HepG2 (cell line): ENCODE measurements around the gene LSM14B. TPM values are rescaled to one million over a fixed set of nuclear protein-coding genes. Genes with fewer than 3 reads are reported as not detected.

Experiments used
- ATF7 ChIP-seq, 2 experiments: fragments of 450-650 bp in 1 of 2; sonication (generic) in 1 of 2; formaldehyde crosslinking in 1 of 2; IDR thresholded peaks; 2 replicates each; pipeline versions ENCODE4 v1.4.0 to v1.6.1; 2016 to 2020; ENCODE audit warnings: antibody characterized with exemption in 1 of 2, mild to moderate bottlenecking in 1 of 2, missing genetic modification reagents in 1 of 2
- ESRRA ChIP-seq: sonication (generic); formaldehyde crosslinking; IDR thresholded peaks from 2 replicates; pipeline ENCODE4 v1.5.1; 2020; ENCODE audit warnings: mild to moderate bottlenecking, low read depth, missing genetic modification reagents
- RARG ChIP-seq: sonication (generic); formaldehyde crosslinking; IDR thresholded peaks from 2 replicates; pipeline ENCODE4 v1.4.0; 2020; ENCODE audit warnings: low read depth, mild to moderate bottlenecking, missing genetic modification reagents
- SMAD3 ChIP-seq: sonication (generic); formaldehyde crosslinking; IDR thresholded peaks from 2 replicates; pipeline ENCODE4 v1.4.0; 2020; ENCODE audit warnings: missing genetic modification reagents
- THAP8 ChIP-seq: sonication (generic); formaldehyde crosslinking; IDR thresholded peaks from 2 replicates; pipeline ENCODE4 v1.5.1; 2020; ENCODE audit warnings: missing genetic modification reagents, mild to moderate bottlenecking, borderline replicate concordance
- ZNF720 ChIP-seq: sonication (generic); formaldehyde crosslinking; IDR thresholded peaks from 2 replicates; pipeline ENCODE4 v1.4.0; 2020; ENCODE audit warnings: missing genetic modification reagents
- ZNF772 ChIP-seq: sonication (generic); formaldehyde crosslinking; IDR thresholded peaks from 2 replicates; pipeline ENCODE4 v1.5.0; 2020; ENCODE audit warnings: mild to moderate bottlenecking, missing genetic modification reagents
- ZNF850 ChIP-seq: sonication (generic); formaldehyde crosslinking; conservative IDR thresholded peaks from 2 replicates; pipeline ENCODE4 v1.9.0; 2021; ENCODE audit warnings: mild to moderate bottlenecking, missing genetic modification reagents
- ZUFSP ChIP-seq: sonication (generic); formaldehyde crosslinking; IDR thresholded peaks from 2 replicates; pipeline ENCODE4 v1.9.0; 2021; ENCODE audit warnings: missing genetic modification reagents, mild to moderate bottlenecking, borderline replicate concordance
- polyA plus RNA-seq, 8 experiments: library from polyadenylated mRNA; depleted of rRNA in 3 of 8; stranded (reverse) in 7 of 8; unstranded in 1 of 8; fragments of >200 nt; fragmentation: Illumina TruSeq in 4 of 8; extraction: Trizol in 4 of 8; gene quantifications; 2 replicates each; pipeline versions ENCODE4 v1.2.1 to v1.2.3, GENCODE V29; 2011 to 2016; ENCODE audit warnings: low read depth in 4 of 8, missing spikeins in 1 of 8, mixed read lengths in 1 of 8; ENCODE audit not compliant: insufficient read depth in 1 of 8
- total RNA-seq, 5 experiments: library from RNA; depleted of rRNA; stranded (reverse); fragments of >200 nt; fragmentation: Illumina TruSeq; extraction: Trizol; gene quantifications; 2 replicates each; pipeline ENCODE4 v1.2.3, GENCODE V29; 2016; ENCODE audit warnings: low read depth in 1 of 5
- TF ChIP-seq, protein P1 (sequence below): sonication (generic); formaldehyde crosslinking; IDR thresholded peaks from 2 replicates; pipeline ENCODE4 v1.5.0; 2020; ENCODE audit warnings: mild to moderate bottlenecking, missing genetic modification reagents, borderline replicate concordance
- TF ChIP-seq, protein P2 (sequence below): sonication (generic); formaldehyde crosslinking; IDR thresholded peaks from 2 replicates; pipeline ENCODE4 v1.8.0; 2022; ENCODE audit warnings: missing genetic modification reagents, low read depth, mild to moderate bottlenecking, borderline replicate concordance
- TF ChIP-seq, protein P3 (sequence below): sonication (generic); formaldehyde crosslinking; IDR thresholded peaks from 2 replicates; pipeline ENCODE4 v1.5.1; 2020; ENCODE audit warnings: missing genetic modification reagents, mild to moderate bottlenecking, borderline replicate concordance

LSM14B gene
- total and polyA plus RNA-seq, 2 of the 13 experiments (the other 11 are each of a cell fraction or from before 2014, with no cell fraction given), result 43.3 to 79.2 TPM

GRCh38 chr20:62146019-62146755 lies 23.9 kb downstream of the LSM14B start (continued):
- TF ChIP-seq, protein P1, sequence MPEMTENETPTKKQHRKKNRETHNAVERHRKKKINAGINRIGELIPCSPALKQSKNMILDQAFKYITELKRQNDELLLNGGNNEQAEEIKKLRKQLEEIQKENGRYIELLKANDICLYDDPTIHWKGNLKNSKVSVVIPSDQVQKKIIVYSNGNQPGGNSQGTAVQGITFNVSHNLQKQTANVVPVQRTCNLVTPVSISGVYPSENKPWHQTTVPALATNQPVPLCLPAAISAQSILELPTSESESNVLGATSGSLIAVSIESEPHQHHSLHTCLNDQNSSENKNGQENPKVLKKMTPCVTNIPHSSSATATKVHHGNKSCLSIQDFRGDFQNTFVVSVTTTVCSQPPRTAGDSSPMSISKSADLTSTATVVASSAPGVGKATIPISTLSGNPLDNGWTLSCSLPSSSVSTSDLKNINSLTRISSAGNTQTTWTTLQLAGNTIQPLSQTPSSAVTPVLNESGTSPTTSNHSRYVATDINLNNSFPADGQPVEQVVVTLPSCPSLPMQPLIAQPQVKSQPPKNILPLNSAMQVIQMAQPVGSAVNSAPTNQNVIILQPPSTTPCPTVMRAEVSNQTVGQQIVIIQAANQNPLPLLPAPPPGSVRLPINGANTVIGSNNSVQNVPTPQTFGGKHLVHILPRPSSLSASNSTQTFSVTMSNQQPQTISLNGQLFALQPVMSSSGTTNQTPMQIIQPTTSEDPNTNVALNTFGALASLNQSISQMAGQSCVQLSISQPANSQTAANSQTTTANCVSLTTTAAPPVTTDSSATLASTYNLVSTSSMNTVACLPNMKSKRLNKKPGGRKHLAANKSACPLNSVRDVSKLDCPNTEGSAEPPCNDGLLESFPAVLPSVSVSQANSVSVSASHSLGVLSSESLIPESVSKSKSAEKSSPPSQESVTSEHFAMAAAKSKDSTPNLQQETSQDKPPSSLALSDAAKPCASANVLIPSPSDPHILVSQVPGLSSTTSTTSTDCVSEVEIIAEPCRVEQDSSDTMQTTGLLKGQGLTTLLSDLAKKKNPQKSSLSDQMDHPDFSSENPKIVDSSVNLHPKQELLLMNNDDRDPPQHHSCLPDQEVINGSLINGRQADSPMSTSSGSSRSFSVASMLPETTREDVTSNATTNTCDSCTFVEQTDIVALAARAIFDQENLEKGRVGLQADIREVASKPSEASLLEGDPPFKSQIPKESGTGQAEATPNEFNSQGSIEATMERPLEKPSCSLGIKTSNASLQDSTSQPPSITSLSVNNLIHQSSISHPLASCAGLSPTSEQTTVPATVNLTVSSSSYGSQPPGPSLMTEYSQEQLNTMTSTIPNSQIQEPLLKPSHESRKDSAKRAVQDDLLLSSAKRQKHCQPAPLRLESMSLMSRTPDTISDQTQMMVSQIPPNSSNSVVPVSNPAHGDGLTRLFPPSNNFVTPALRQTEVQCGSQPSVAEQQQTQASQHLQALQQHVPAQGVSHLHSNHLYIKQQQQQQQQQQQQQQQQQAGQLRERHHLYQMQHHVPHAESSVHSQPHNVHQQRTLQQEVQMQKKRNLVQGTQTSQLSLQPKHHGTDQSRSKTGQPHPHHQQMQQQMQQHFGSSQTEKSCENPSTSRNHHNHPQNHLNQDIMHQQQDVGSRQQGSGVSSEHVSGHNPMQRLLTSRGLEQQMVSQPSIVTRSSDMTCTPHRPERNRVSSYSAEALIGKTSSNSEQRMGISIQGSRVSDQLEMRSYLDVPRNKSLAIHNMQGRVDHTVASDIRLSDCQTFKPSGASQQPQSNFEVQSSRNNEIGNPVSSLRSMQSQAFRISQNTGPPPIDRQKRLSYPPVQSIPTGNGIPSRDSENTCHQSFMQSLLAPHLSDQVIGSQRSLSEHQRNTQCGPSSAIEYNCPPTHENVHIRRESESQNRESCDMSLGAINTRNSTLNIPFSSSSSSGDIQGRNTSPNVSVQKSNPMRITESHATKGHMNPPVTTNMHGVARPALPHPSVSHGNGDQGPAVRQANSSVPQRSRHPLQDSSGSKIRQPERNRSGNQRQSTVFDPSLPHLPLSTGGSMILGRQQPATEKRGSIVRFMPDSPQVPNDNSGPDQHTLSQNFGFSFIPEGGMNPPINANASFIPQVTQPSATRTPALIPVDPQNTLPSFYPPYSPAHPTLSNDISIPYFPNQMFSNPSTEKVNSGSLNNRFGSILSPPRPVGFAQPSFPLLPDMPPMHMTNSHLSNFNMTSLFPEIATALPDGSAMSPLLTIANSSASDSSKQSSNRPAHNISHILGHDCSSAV (CRISPR knock-in tag), result no peak
- TF ChIP-seq ZNF772 (CRISPR knock-in tag) (peak; percentile 72; the same call in 1 of the 2 replicates), ZNF850 (CRISPR knock-in tag) (no peak), ATF7 (IDR thresholded peaks at IDR 0.05) (no peak), ATF7 (CRISPR knock-in tag; IDR thresholded peaks at IDR 0.05) (peak; percentile 41; the same call in 1 of the 2 replicates), ESRRA (peak; percentile 84; the same call in 1 of the 2 replicates), THAP8 (CRISPR knock-in tag) (no peak), ZNF720 (no peak), SMAD3 (CRISPR knock-in tag) (0 out of 2 replicates have a peak, but pooled peaks have one; percentile 62), RARG (CRISPR knock-in tag) (no peak), ZUFSP (no peak)
- TF ChIP-seq, protein P2, sequence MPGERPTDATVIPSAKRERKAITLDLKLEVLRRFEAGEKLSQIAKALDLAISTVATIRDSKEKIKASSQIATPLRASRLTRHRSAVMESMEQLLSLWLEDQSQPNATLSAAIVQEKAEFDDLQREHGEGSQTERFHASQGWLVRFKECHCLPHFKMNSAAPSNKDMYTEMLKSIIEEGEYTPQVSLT (CRISPR knock-in tag), result no peak
- TF ChIP-seq, protein P3, sequence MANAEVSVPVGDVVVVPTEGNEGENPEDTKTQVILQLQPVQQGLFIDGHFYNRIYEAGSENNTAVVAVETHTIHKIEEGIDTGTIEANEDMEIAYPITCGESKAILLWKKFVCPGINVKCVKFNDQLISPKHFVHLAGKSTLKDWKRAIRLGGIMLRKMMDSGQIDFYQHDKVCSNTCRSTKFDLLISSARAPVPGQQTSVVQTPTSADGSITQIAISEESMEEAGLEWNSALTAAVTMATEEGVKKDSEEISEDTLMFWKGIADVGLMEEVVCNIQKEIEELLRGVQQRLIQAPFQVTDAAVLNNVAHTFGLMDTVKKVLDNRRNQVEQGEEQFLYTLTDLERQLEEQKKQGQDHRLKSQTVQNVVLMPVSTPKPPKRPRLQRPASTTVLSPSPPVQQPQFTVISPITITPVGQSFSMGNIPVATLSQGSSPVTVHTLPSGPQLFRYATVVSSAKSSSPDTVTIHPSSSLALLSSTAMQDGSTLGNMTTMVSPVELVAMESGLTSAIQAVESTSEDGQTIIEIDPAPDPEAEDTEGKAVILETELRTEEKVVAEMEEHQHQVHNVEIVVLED (CRISPR knock-in tag), result peak; percentile 71; the same call in 1 of the 2 replicates
